DND-41 (cell line): Measurements from ENCODE around the gene LYAR.

Experiments used
- CTCF ChIP-seq: IDR thresholded peaks from 2 replicates; pipeline ENCODE4 v1.5.1; 2012; ENCODE audit warnings: borderline replicate concordance, low read length, moderate library complexity, mild to moderate bottlenecking; ENCODE audit not compliant: poor library complexity, severe bottlenecking; ENCODE audit errors: extremely low read depth
- EZH2 ChIP-seq: IDR thresholded peaks from 3 replicates; pipeline ENCODE4 v1.6.1; 2012; ENCODE audit warnings: borderline replicate concordance, low read depth, mild to moderate bottlenecking, moderate library complexity, low read length, inconsistent platforms; ENCODE audit not compliant: severe bottlenecking

GRCh38 chr4:4317496-4318232 is 27.7 kb upstream of the LYAR start:
- no peak for TF ChIP-seq CTCF
- no peak for TF ChIP-seq EZH2
